ENCODE results near the gene FANCM.
"Not testable (repeated sequence)": the region's sequence is repeated elsewhere in the genome, so short reads cannot be mapped to it uniquely, and the experiment has no call there.

Gene FANCM

DNA sequence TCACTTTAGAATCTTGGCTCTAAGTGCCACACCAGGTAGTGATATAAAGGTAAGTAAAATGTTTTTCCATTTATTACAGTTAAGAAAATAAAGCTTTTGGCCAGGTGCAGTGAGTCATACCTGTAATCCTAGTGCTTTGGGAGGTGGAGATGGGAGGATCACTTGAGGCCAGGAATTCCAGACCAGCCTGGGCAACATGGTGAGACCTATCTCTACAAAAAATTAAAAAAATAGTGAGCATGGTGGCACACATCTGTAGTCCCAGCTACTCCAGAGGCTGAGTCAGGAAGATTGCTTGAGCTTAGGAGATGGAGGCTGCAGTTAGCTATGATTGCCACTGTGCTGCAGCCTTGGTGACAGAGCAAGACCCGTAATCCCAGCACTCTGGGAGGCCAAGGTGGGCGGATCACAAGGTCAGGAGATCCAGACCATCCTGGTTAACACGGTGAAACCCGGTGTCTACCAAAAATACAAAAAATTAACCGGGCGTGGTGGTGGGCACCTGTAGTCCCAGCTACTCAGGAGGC, 5.0 kb downstream of the FANCM start:
- DNase-seq, result no peak

DNA sequence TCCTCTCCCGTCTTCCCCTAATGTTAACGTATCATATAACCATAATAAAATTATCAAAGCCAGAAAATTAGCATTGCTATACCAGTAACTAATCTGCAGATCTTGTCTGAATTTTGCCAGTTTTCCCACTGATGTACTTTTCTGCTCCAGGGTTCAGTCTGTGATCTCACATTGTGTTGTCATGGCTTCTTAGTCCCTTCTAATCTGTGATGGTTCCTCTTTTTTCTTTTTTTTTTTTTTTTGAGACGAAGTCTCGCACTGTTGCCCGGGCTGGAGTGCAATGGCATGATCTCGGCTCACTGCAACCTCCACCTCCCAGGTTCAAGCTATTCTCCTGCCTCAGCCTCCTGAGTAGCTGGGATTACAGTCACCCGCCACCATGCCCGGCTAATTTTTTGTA, 6.4 kb downstream of the FANCM start:
- not testable (repeated sequence) for DNase-seq

DNA sequence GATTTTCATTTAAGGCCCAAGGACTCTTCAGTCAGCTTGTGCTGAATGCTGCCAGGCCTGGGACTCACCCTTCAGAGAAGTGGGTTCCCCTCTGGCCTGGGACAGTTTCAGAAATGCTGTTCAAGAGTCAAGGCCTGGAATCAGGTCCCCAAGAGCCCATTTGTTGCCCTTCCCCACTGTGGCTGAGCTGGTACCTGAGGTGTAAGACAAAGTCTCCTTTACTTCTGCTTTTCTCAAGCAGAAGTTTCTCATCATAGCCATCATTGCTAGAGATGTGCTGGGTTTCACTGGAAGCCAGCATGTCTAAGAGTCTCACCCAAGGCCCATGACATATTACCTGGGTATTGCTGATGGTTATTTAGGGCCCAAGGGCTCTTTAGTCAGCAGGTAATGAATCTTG, 8.9 kb downstream of the FANCM start:
- no peak for DNase-seq

DNA sequence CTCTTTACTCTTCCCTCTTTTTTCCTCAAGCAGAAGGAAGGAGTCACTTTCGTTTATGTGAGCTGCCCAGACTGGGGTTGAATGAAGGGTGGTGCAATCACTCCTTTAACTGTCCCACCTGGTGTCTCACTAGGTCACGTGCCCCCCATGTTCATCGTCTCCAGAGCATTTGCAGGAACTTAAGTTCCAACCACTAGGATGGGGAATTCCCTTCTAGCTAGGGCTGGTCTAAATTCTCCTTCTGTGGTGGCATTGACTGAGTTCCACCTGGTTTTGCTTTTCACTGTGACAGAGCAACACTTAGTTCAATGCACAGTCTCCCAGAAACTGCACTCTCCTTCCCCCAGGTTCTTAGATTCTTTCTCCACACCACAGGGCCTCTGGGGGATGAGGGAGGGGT, 9.5 kb downstream of the FANCM start:
- no peak for DNase-seq

DNA sequence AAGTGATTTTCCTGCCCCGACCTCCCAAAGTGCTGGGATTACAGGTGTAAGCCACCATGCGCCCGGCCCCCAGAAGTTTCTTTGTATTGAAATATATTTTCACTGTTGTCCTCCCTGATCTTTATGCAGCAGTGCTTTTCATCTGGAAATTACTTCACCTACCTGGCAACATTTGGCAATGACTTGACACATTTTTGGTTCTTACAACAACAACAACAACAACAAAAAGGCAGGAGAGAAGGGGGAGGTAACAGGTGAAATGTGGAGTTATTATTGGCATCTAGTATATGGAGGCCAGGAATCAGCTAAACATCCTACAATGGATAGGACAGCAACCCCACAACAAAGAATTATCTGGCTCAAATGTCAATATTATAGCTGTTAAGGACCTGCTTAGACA, 13.9 kb downstream of the FANCM start:
- no peak for DNase-seq

DNA sequence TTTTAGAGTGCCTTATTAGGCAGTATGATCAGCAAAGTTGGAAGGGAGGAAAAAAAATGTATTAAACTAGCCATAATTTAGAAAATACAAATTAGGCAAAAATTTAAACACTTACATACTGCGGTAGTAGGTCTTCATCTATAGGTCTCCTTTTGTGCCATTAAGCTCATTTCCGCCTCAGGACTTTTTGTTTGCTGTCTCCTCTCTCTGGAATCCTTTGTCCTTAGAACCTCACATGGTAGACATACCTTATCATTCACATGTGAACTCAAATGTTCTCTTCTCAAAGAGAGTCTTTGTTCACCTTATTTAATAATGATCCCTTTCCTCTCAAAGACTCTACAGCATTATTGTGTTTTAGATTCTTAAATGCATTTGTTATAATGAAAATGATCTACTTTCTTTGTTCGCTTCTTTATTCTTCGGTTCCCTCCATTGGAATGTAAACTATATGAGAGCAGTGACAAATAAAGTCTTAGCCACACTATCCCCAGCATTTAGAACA, 14.7 kb downstream of the FANCM start:
- no peak for DNase-seq

DNA sequence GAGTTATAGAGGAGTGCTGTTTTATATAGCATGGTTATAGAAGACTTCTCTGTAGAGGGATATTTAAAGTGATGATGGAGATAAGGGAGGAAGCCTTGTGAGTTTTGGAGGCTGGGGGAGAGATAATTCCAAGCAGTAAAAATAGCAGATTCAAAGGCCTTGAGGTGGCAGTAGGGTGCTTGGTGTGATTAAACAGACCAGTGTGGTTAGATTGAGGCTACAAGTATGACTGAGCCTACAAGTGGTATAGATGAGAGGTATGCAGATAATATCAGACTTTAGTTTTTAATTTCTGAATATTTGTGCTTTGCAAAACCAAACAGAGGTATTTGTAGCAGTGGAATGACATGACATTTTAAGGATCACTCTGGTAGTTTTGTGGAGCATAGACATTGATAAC, 20.3 kb downstream of the FANCM start:
- no peak for DNase-seq

DNA sequence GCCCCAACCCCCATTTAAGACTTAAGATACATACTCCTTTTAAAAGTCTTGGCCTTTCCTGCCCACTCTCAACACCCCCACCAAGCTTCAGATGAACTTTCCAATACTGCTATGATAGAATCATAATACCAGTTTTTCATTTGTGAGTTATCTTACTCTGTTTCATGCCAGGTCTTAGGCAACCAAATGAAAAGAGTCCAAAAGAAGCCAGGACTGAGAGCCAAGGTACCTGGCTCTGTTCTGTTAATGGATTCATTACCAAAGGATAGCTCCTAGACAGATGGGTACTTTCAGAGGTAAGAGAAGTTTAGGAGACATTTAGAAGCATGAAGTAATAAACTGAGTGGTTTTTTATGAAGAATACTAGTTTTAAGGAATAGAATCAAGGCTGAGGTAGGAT, 34.2 kb downstream of the FANCM start:
- no peak for DNase-seq

DNA sequence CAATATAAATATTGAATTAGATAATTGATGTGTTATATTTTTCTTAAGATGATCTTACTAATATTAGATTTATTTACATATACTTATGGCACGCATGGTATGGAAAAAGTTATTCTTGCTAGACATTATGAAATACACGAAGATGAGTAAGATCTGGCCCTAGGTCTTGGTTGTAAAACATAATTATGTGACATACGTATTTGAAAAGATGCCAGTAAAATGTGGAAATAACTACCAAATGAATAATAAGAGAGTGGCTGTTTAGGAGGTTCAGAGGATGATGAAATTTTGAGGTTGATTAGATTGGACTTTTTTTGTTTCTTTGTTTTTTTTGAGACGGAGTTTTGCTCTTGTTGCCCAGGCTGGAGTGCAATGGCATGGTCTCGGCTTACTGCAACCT, 41.3 kb downstream of the FANCM start:
- no peak for DNase-seq

DNA sequence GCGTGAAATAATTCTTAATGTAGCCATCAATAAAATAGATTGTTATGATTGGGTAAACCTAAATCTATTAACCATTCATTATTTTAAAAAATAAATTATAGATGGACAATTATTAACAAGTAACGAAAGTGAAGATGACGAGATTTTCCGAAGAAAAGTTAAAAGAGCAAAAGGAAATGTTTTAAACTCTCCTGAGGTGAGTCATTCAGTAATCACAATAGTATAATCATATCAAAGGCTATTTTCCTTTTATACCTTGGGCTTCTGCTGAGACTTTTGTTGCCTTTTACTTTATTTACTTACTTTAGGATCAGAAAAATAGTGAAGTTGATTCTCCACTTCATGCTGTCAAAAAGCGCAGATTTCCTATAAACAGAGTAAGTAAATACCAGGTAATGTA, 45.6 kb downstream of the FANCM start:
- DNase-seq, result no peak

DNA sequence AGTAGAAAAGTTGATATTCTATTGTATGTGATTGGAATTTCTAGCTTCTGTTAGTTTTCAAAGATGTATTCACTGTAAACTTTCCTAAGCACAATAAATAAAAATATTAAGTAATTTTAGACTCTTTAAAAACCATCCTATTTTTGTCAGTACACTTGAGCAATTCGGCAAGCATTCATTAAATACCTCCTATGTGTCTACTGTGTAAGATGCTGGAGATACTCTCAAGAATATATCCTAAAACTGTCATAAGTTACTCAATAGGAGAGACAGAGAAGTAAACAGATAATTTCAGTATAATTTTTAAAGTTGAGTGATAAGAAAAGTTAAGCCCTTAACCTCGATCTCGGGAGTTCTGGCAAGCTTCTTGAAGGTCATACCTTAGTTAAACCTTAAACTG, 46.1 kb downstream of the FANCM start:
- DNase-seq, result no peak

DNA sequence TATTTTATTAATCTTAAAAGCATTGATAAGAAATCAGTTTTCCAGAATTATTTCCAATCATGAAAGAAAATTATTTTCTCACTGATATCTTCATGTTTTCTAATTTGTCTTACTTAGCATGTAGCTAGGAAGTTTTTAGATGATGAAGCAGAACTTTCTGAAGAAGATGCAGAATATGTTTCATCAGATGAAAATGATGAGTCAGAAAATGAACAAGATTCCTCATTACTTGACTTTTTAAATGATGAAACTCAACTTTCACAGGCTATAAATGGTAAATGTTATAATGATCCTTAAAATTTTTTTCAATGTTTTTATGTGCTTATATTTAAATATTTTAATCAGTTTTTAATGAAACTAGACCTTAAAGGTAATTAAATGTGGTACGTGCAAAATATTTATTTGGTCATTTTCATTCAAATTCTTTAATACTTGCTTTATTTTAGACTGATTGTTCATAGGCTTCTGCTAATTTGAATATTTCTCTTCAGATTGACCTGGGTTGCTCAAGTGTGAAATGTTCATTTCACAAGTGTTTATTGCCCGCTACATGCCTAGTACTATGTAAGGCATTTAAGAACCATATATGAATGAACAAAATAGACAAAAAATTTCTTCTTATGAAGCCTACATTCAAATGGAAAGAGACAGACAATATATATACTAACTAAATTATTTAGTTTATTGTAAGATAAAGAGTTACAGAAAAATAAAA, 49.5 kb downstream of the FANCM start:
- DNase-seq, result no peak

DNA sequence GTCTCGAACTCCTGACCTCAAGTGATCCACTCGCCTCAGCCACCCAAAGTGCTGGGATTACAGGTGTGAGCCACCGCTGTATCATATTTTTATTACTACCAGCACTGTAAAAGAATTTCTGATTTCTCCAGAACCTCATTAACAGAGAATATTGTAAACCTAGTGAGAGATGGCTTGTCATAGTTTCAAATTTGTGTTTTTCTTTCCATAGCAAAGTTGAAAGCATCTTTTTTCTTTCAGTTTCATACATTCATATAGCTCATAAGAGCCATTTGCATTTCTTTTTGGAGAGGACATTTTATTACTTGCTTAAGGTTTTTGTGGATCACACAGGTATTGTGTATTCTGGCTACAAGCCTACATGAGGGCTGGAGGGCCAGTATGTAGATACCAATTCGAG, 59.2 kb downstream of the FANCM start:
- DNase-seq, result no peak

DNA sequence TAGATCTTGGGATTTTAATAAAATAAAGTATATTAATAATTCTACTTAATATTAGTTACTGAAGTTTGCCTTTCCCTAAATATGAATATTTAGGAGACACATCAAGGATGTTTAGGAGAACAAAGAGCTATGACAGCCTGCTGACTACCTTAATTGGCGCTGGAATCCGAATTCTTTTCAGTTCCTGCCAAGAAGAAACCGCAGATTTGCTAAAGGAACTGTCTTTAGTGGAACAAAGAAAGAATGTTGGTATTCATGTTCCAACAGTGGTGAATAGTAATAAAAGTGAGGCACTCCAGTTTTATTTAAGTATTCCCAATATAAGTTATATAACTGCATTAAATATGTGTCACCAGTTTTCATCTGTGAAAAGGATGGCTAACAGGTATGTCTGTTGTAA, 62.8 kb downstream of the FANCM start:
- DNase-seq, result no peak

DNA sequence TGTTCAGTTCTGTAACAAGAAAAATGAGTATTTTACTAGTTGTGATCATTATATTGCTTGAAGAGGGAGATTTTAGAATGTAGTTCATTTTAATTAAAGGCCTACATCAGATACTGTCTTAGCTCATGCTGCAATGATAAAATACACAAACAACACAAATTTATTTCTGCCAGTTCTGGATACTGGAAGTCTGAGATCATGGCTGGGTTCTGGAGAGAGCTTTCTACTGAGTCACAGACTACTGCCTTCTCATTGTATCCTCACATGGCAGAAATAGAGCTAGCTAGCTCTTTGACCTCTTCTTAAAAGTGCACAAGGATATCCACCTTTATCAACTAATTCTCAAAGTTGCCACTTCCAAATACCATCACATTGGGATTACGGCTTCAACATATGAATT, 63.5 kb downstream of the FANCM start:
- no peak for DNase-seq

DNA sequence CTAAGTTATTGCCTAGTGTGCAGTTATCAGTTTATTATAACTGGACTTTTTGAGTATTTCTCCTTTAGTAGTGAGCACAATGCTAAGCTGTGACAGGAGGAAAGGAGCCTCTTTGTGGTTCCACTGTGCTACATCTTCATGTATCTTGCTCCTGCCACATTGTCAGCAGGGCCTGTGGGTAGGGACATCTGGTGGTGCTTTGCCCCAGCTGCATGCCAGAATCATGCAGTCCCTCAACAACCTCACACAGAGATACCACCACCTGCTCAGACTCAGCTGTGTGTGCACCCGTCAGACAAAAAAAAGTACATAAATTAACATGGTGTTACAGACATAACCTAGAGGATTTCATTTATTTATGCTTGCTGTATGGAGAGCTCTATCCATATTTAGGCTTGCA, 66.2 kb downstream of the FANCM start:
- DNase-seq, result no peak

DNA sequence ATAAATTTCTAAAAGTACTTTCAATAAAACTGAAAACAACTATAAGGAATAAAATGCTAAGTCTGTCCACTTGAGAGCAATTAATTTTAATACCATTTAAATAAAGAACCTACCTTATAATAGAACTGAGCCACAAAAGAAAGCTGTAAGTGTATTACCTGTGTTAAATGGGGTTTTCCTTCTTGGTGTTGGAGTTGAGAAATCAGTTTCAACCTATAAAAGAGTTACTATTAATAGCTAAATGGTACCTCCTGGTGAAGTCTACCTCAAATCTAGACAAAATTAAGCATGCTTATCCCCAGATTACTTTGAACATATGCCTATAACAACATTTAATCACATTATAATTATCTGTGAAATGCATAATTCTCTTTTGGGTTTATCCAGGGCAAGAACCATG, 68.5 kb downstream of the FANCM start:
- DNase-seq, result no peak

DNA sequence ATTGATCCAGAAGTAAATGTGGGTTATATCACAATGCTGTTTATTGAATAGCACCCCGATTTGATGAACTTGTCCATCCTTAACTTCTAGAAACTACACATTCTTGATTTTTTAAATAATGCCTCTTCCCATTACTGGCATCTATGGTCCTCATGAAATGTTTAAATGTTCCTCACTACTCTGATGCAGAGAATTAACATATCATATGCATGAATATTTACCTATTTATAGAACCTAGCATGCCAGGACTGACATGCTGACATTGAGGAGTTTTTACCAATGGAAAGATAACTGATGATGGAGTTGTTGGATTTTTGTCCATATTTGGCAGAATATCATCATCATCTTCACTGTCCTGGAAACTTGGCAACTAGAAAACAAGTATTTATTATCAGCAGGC, 74.4 kb downstream of the FANCM start:
- no peak for DNase-seq

DNA sequence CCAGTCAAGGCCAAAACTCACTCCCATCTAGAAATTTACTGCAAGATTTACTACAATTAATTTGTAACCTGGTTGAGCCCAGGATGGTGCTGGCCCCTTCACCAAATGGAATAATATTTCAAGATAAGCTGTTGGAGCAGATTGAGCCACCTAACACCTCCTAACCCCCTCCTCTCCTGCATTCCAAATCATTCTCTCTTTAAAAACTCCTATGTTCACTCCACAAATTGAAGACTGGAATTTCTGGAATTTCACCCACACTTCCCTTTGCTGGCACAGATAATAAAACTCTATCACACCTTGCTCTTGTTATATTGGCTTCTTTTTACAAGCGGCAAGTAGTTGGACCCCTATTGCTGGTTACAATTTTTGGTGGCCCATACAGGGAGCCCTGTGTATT, 75.6 kb downstream of the FANCM start:
- no peak for DNase-seq

DNA sequence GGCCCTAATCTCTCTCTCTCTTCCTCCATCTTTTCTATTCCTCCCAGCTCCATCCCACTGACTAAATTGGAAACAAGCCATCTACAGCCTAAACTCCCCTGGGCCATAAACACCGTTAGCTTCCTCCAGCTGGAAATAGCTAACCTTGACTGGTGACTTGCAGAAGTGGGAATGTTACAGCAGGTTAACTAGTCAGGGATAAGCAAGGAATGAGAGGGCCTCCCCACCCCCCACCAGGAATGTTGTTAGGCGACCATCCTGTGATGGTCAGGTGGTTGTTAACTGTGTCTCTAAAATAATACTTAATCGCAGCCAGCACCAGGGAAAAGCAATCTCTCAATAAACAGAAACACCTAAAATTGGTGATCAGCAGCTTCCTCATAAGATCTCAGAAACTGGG, 76.5 kb downstream of the FANCM start:
- DNase-seq, result no peak

DNA sequence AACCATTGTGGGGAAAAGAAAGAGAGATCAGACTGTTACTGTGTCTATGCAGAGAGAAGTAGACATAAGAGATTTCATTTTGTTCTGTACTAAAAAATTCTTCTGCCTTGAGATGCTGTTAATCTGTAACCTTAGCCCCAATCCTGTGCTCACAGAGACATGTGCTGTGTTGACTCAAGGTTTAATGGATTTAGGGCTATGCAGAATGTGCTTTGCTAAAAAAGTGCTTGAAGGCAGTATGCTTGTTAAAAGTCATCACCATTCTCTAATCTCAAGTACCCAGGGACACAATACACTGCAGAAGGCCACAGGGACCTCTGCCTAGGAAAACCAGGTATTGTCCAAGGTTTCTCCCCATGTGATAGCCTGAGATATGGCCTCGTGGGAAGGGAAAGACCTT, 78.0 kb downstream of the FANCM start:
- not testable (repeated sequence) for DNase-seq

DNA sequence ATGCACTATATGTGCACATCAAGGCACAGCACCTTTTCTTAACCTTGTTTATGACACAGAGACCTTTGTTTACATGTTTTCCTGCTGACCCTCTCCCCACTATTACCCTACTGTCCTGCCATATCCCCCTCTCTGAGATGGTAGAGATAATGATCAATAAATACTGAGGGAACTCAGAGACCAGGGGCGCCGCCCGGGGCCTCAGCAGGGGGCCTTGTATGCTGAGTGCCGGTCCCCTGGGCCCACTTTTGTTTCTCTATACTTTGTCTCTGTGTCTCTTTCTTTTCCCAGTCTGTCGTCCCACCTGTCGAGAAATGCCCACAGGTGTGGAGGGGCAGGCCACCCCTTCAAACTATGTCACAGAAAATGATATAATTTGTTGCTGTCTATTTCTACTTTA, 78.6 kb downstream of the FANCM start:
- DNase-seq, result not testable (repeated sequence)

DNA sequence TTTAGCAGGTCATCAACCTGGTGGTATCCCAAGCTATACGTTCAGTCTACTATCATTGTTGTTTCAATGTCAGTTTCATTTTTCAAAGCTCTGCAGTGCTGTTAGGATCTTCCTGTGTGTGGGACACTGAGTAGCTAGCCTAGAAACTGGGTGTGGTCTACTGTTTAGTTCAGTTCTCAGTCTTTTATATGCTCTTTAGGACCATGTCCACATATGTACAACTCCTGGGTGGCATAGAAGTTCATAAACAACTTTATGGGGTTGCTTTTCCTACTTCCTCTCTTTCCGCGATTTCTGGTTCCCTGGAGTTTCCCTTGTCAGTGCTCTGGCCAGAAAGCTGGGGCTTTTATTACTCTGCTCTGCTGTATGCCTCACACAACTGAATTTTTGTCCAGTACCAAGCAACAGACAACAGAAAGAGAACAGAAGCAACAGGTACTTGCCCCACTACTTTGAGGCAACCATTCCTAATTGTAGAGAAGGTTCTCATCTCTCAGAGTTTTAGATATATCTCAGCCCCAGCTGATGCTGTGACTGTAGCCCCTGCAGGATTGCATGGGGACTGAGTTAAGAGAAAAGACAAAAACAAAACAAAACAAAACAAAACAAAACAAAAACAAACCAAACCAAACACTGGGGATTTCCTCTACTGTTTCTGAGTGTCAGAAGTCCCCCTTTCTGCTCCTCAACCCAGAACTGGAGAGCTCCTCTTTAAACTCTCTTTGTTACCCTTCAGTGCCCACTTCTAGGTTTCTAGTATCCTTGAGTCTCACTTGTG, 86.9 kb downstream of the FANCM start:
- DNase-seq, result no peak

DNA sequence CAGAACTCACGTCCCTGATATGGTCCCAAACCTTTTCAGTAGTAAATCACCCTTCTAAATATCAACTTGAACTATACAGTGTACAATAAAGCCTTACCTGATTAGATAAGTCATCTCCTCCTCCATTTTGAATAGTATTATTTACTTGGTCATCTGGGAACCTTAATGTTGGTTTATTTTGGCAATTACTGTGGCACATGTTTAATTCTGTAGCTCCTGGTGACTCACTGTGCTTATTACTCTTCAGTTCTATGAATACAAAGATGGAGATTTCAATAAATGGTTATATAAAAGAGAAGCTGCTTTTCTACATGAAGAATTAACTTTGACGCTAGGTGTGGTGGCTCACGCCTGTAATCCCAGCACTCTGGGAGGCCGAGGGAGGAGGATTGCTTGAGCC, 91.8 kb downstream of the FANCM start:
- DNase-seq, result no peak

All from cerebellar nuclear complex (tissue), 1 donor.